K562 (cell line): ENCODE results near the gene PRPF6. TPM values are rescaled to one million over a fixed set of nuclear protein-coding genes. Genes with fewer than 3 reads are reported as not detected.

Experiments used
- ATAC-seq: fragments of 200-7000 bp; cut with Tn5 transposase; 3 replicates; pipeline ENCODE4 v1.9.1; 2020; ENCODE audit warnings: moderate library complexity
- BruUV-seq: library from RNA; stranded (reverse); fragments of 400-500 nt; replicated peaks from 2 replicates; lab custom pipeline; 2021; lab: Mats Ljungman, UMichigan
- CTCF ChIA-PET: fragments of 300-600 bp; formaldehyde crosslinking; extraction: SDS; loops from one replicate; lab custom pipeline; 2021; ENCODE audit warnings: low intra/inter-chr PET ratio; lab: Yijun Ruan, JAX
- POLR2A ChIA-PET: fragments of 300-600, 350-650 bp; sonication (Branson Sonifier 250); formaldehyde crosslinking; extraction: SDS; loops from one replicate; lab custom pipeline; 2021; ENCODE audit warnings: antibody characterized with exemption, inconsistent platforms; lab: Yijun Ruan, JAX
- DNase-seq, 4 experiments: peaks; one replicate each; pipeline versions ENCODE4 v3.0.0 to v3.0.0-alpha.2; 2011 to 2018; ENCODE audit warnings: low spot score in 3 of 4, mixed read lengths in 3 of 4; ENCODE audit errors: extremely low read depth in 1 of 4
- FAIRE-seq: peaks from 2 replicates; lab custom pipeline; 2011; peaks lifted over from hg19 to GRCh38; lab: Jason Lieb, UNC
- H2AFZ ChIP-seq: 2 replicates; pipeline ENCODE4 v1.6.0; 2011; ENCODE audit warnings: low read depth, low read length, control low read depth, inconsistent platforms
- H3K27ac ChIP-seq: fragments of 200-600 bp; 3 replicates; pipeline ENCODE4 v1.8.0; 2011; ENCODE audit warnings: low read depth, mild to moderate bottlenecking, control low read depth, inconsistent platforms, low read length, moderate library complexity, mixed read lengths; ENCODE audit errors: extremely low read depth
- H3K27me3 ChIP-seq, 2 experiments: fragments of 300-600 bp in 1 of 2; 2 replicates in 1 of 2; 3 replicates in 1 of 2; pipeline versions ENCODE4 v1.6.0 to v1.8.0; 2011; ENCODE audit warnings: inconsistent platforms in 2 of 2, low read length in 2 of 2, mild to moderate bottlenecking in 1 of 2, mixed read lengths in 1 of 2, moderate library complexity in 1 of 2; ENCODE audit not compliant: control insufficient read depth in 2 of 2, insufficient read depth in 2 of 2
- H3K36me3 ChIP-seq: fragments of 300-600 bp; 3 replicates; pipeline ENCODE4 v1.8.0; 2011; ENCODE audit warnings: mild to moderate bottlenecking, low read length, inconsistent platforms; ENCODE audit not compliant: control insufficient read depth, insufficient read depth
- H3K4me1 ChIP-seq, 2 experiments: fragments of 200-600 bp in 1 of 2; replicated peaks in 1 of 2; 2 replicates in 1 of 2; 3 replicates in 1 of 2; pipeline versions ENCODE4 v1.5.1 to v1.8.0; 2011; ENCODE audit warnings: inconsistent platforms in 2 of 2, low read length in 2 of 2, mild to moderate bottlenecking in 1 of 2, mixed read lengths in 1 of 2, moderate library complexity in 1 of 2; ENCODE audit not compliant: control insufficient read depth in 2 of 2, insufficient read depth in 2 of 2
- H3K4me2 ChIP-seq: 2 replicates; pipeline ENCODE4 v1.6.1; 2011; ENCODE audit warnings: low read length, control low read depth, inconsistent platforms, mixed read lengths; ENCODE audit not compliant: insufficient read depth
- H3K4me3 ChIP-seq: fragments of 200-600 bp; sonication (generic), shearing (Covaris generic); 2 replicates; pipeline ENCODE4 v1.5.1; 2016; ENCODE audit warnings: control low read depth, inconsistent platforms
- H3K79me2 ChIP-seq: fragments of 200-600 bp; 3 replicates; pipeline ENCODE4 v1.8.0; 2011; ENCODE audit warnings: low read length, inconsistent platforms; ENCODE audit not compliant: control insufficient read depth, insufficient read depth
- H3K9ac ChIP-seq, 2 experiments: 2 replicates each; pipeline versions ENCODE4 v1.6.0 to v1.6.1; 2011; ENCODE audit warnings: low read depth in 2 of 2, low read length in 2 of 2, control low read depth in 1 of 2, inconsistent platforms in 1 of 2, mild to moderate bottlenecking in 1 of 2, mixed read lengths in 1 of 2; ENCODE audit not compliant: insufficient read depth in 1 of 2
- H3K9me1 ChIP-seq: one replicate; pipeline ENCODE4 v1.6.0; 2011; ENCODE audit warnings: inconsistent platforms, mild to moderate bottlenecking, low read length, moderate library complexity; ENCODE audit not compliant: control insufficient read depth, insufficient read depth
- H3K9me3 ChIP-seq: replicated peaks from 2 replicates; pipeline ENCODE4 v1.5.1; 2011; ENCODE audit warnings: low read depth, low read length, inconsistent platforms; ENCODE audit not compliant: control insufficient read depth, insufficient read depth
- H4K20me1 ChIP-seq: replicated peaks from 2 replicates; pipeline ENCODE4 v1.6.1; 2011; ENCODE audit warnings: low read length, inconsistent platforms, mixed read lengths; ENCODE audit not compliant: control insufficient read depth, insufficient read depth
- ETV5 ChIP-seq: sonication (generic); formaldehyde crosslinking; IDR thresholded peaks from 2 replicates; pipeline ENCODE4 v1.4.0; 2020; ENCODE audit warnings: low read depth, mild to moderate bottlenecking, missing genetic modification reagents
- IRF2 ChIP-seq: sonication (generic); formaldehyde crosslinking; IDR thresholded peaks from 2 replicates; pipeline ENCODE4 v1.8.1; 2022; ENCODE audit warnings: mild to moderate bottlenecking, missing genetic modification reagents
- WGBS: fragments of 100-300 bp; shearing (Covaris generic); methylation state at CpG from one replicate; pipeline ENCODE4 v1.1.6; 2016; ENCODE audit warnings: low coverage, mixed read lengths; ENCODE audit not compliant: insufficient coverage; ENCODE audit errors: missing lambda C conversion rate; 5-methylcytosine and 5-hydroxymethylcytosine counted together
- in situ Hi-C: fragments of 300-500 bp; cut with MboI; formaldehyde crosslinking; loops from 4 replicates; pipeline ENCODE4 v1.15.0; 2018; ENCODE audit warnings: inconsistent platforms, mixed read lengths
- intact Hi-C: fragments of 100-400 bp; cut with micrococcal nuclease; formaldehyde crosslinking; loops from 2 replicates; pipeline ENCODE4 v1.14.2; 2022
- polyA plus RNA-seq, 8 experiments: library from polyadenylated mRNA; depleted of rRNA in 4 of 8; stranded (reverse) in 5 of 8; unstranded in 3 of 8; fragments of >200 nt; fragmentation: Nextera tagmentation in 2 of 8; fragmentation: Illumina TruSeq in 1 of 8; extraction: Ambion mirVana in 2 of 8; extraction: Trizol in 1 of 8; gene quantifications; 2 replicates each; pipeline versions ENCODE4 v1.2.1 to v1.2.3, GENCODE V29; 2011 to 2014; ENCODE audit warnings: inconsistent platforms in 1 of 8, missing spikeins in 1 of 8
- total RNA-seq, 7 experiments: library from RNA; depleted of rRNA in 6 of 7; stranded (reverse); fragments of >200 nt in 6 of 7; fragmentation: Illumina TruSeq in 2 of 7; extraction: Trizol in 2 of 7; gene quantifications; 2 replicates each; pipeline versions ENCODE4 v1.2.1 to v1.2.3, GENCODE V29; 2011 to 2021; ENCODE audit warnings: low replicate concordance in 1 of 7
- TF ChIP-seq, protein P1 (sequence below): sonication (generic); formaldehyde crosslinking; IDR thresholded peaks from 2 replicates; pipeline ENCODE4 v1.8.0; 2022; ENCODE audit warnings: missing genetic modification reagents, mild to moderate bottlenecking, borderline replicate concordance
- TF ChIP-seq, protein P2 (sequence below): fragments of 250-450 bp; sonication (Bioruptor Pico); IDR thresholded peaks from 2 replicates; pipeline ENCODE4 v1.8.0; 2021; ENCODE audit warnings: borderline replicate concordance, mild to moderate bottlenecking, moderate library complexity; ENCODE audit not compliant: poor library complexity, severe bottlenecking

PRPF6 gene
- total and polyA plus RNA-seq, 9 of the 15 experiments (the other 6 are each of a cell fraction or from before 2014, with no cell fraction given) = 4.2 to 83.2 (median 59.9) TPM

DNA sequence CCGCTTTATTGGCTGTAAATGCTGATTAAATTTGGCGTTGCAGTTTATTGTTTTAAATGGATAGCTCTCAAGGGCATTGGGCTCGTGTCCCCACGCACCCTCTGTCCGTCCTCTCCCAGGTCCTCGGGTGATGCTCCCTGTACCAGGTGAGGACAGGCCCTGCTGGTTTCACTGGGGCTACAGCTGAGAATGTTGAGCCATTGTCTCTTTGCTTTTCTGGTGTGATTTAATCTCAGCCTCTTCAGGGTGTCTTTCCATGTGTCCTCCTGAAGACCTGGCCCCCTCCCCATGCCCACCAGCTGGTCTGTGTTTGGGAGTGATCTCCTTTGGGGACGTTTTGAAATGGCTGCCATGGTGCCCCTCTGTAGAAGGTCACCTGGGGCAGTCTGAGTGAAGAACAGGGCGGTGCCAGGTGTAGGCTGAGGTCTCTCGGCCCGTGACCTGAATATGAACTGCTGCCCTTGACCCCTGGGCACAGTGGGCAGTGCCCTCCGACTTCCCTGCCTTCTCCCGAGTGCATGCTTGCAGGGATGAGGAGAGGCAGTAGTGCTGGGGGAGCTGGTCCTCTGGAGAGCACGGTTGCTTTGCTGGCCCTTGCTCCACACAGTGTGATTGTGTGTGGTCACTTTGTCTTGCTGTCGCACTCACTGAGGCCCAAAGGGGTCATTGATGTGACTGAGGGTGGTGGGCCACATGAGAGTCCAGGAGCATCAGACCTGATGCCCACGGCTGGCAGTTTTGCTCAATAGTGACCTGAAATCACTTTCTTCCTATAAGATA, 42.6 kb downstream of the PRPF6 start:
- ATAC-seq (no peak), DNase-seq (no peak), FAIRE-seq (no peak)
- H3K36me3 ChIP-seq = peaks cover 89% of the 10 kb centered on the region; the same call in 2 of the 3 replicates
- H3K27ac ChIP-seq = no peak overlapping the region
- no peak overlapping the region for H3K4me3 ChIP-seq
- H3K4me1 ChIP-seq = peaks cover 0 to 7% of the 10 kb centered on the region in 2 experiments; a peak in 1 of 5 replicates
- BruUV-seq = no TSS peak
- POLR2A ChIA-PET = no interaction called here
- TF ChIP-seq, protein P1, sequence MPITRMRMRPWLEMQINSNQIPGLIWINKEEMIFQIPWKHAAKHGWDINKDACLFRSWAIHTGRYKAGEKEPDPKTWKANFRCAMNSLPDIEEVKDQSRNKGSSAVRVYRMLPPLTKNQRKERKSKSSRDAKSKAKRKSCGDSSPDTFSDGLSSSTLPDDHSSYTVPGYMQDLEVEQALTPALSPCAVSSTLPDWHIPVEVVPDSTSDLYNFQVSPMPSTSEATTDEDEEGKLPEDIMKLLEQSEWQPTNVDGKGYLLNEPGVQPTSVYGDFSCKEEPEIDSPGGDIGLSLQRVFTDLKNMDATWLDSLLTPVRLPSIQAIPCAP (CRISPR knock-in tag) = no peak
- TF ChIP-seq ETV5 (CRISPR knock-in tag) (no peak), IRF2 (CRISPR knock-in tag) (no peak)
- TF ChIP-seq, protein P2, sequence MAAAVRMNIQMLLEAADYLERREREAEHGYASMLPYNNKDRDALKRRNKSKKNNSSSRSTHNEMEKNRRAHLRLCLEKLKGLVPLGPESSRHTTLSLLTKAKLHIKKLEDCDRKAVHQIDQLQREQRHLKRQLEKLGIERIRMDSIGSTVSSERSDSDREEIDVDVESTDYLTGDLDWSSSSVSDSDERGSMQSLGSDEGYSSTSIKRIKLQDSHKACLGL (CRISPR knock-in tag) = no peak
- TF ChIP-seq, all 486 proteins: peak for 0
- peaks cover 3% of the 10 kb centered on the region; the same call in 1 of the 2 replicates for H4K20me1 ChIP-seq
- H3K27me3 ChIP-seq = no peaks in the 10 kb centered on the region
- in situ Hi-C loops = no loop called here
- H2AFZ ChIP-seq = no peak overlapping the region
- H3K4me2 ChIP-seq = no peak overlapping the region
- intact Hi-C loops = no loop called here
- CTCF ChIA-PET = no interaction called here
- no peaks in the 10 kb centered on the region for H3K79me2 ChIP-seq
- 89% methylated on average over 15 of the region's 15 CpGs for WGBS
- H3K9ac ChIP-seq = no peak overlapping the region
- H3K9me3 ChIP-seq = no peaks in the 10 kb centered on the region
- H3K9me1 ChIP-seq = no peaks in the 10 kb centered on the region
